ENCODE data around the gene MDGA2.
"Not testable (repeated sequence)": the region's sequence is repeated elsewhere in the genome, so short reads cannot be mapped to it uniquely, and the experiment has no call there.

GRCh38 chr14:47624126-47624525 is 51.3 kb downstream of the MDGA2 start:
- TF ChIP-seq EZH2 (IDR thresholded peaks at IDR 0.05; ENCODE audit: insufficient read depth, low read length); CTCF (IDR thresholded peaks at IDR 0.05; ENCODE audit: insufficient read depth, low read depth, low read length): not testable (repeated sequence)
